Caco-2 (cell line): ENCODE results near the gene MAGI1. TPM values are rescaled to one million over a fixed set of nuclear protein-coding genes. Genes with fewer than 3 reads are reported as not detected.

Source experiments
- BruUV-seq: library from RNA; stranded (reverse); fragments of 400-500 nt; replicated peaks from 2 replicates; lab custom pipeline; 2021; lab: Mats Ljungman, UMichigan
- CTCF ChIA-PET: fragments of 300-600 bp; sonication (Branson Sonifier 250); formaldehyde crosslinking; loops from one replicate; lab custom pipeline; 2022; ENCODE audit warnings: antibody characterized with exemption; lab: Charles Lee
- POLR2A ChIA-PET: fragments of 300-600 bp; sonication (Branson Sonifier 250); formaldehyde crosslinking; loops from one replicate; lab custom pipeline; 2022; ENCODE audit warnings: antibody characterized with exemption; lab: Charles Lee
- DNase-seq, 2 experiments: peaks; one replicate each; pipeline versions ENCODE4 v3.0.0 to v3.0.0-alpha.2; 2020 to 2022
- H3K27me3 ChIP-seq: replicated peaks from 2 replicates; pipeline ENCODE4 v1.6.0; 2011; ENCODE audit warnings: low read length; ENCODE audit not compliant: control insufficient read depth, insufficient read depth
- H3K36me3 ChIP-seq: 2 replicates; pipeline ENCODE4 v1.5.1; 2011; ENCODE audit warnings: low read length; ENCODE audit not compliant: control insufficient read depth, insufficient read depth
- H3K4me1 ChIP-seq: fragments of 250-450 bp; sonication (Bioruptor Pico); 2 replicates; pipeline ENCODE4 v1.5.1; 2020; ENCODE audit warnings: mild to moderate bottlenecking
- H3K4me3 ChIP-seq: 2 replicates; pipeline ENCODE4 v1.5.1; 2011; ENCODE audit warnings: low read depth, mild to moderate bottlenecking, control low read depth, low read length
- H3K9me3 ChIP-seq: fragments of 250-450 bp; sonication (Bioruptor Pico); 2 replicates; pipeline ENCODE4 v1.5.1; 2020; ENCODE audit warnings: mild to moderate bottlenecking, moderate library complexity
- H3K27ac Mint-ChIP-seq: one replicate; pipeline ENCODE4 v1.8.0; 2022; ENCODE audit warnings: mixed read lengths; ENCODE audit not compliant: unreplicated experiment
- H3K27me3 Mint-ChIP-seq: one replicate; pipeline ENCODE4 v1.8.0; 2022; ENCODE audit warnings: mixed read lengths; ENCODE audit not compliant: insufficient read depth, unreplicated experiment
- H3K36me3 Mint-ChIP-seq: one replicate; pipeline ENCODE4 v1.8.0; 2022; ENCODE audit warnings: mild to moderate bottlenecking, mixed read lengths; ENCODE audit not compliant: insufficient read depth, unreplicated experiment
- H3K4me1 Mint-ChIP-seq: one replicate; pipeline ENCODE4 v1.8.0; 2022; ENCODE audit warnings: low read depth, mixed read lengths; ENCODE audit not compliant: unreplicated experiment
- H3K4me3 Mint-ChIP-seq: one replicate; pipeline ENCODE4 v1.8.0; 2022; ENCODE audit warnings: mild to moderate bottlenecking, moderate library complexity, mixed read lengths; ENCODE audit not compliant: unreplicated experiment
- H3K9me3 Mint-ChIP-seq: one replicate; pipeline ENCODE4 v1.8.0; 2022; ENCODE audit warnings: mixed read lengths; ENCODE audit not compliant: unreplicated experiment
- CTCF ChIP-seq, 2 experiments: fragments of 200-600 bp in 1 of 2; IDR thresholded peaks; 1 replicate in 1 of 2; 2 replicates in 1 of 2; pipeline versions ENCODE4 v1.5.1 to v1.8.0; 2011 to 2022; ENCODE audit warnings: antibody characterized with exemption in 1 of 2, control low read depth in 1 of 2, inconsistent platforms in 1 of 2, low read depth in 1 of 2, low read length in 1 of 2, mild to moderate bottlenecking in 1 of 2, moderate library complexity in 1 of 2; ENCODE audit not compliant: insufficient read depth in 1 of 2, severe bottlenecking in 1 of 2, unreplicated experiment in 1 of 2
- intact Hi-C: fragments of 100-400 bp; cut with micrococcal nuclease; formaldehyde crosslinking; loops from one replicate; pipeline ENCODE4 v1.10.0; 2022; ENCODE audit not compliant: unreplicated experiment
- total RNA-seq: library from RNA; stranded (reverse); gene quantifications from 2 replicates; pipeline ENCODE4 v1.2.3, GENCODE V29; 2022

MAGI1 gene
- total RNA-seq, 1 experiment from 2014 or later = 64.9 TPM

- Mint-ChIP-seq H3K4me1 (peaks cover 53% of the 10 kb centered on the region), H3K9me3 (no peaks in the 10 kb centered on the region), H3K27ac (peak overlapping the region; percentile 79), H3K36me3 (peaks cover 21% of the 10 kb centered on the region), H3K4me3 (no peak overlapping the region), H3K27me3 (no peaks in the 10 kb centered on the region)
- Histone ChIP-seq H3K36me3 (no peaks in the 10 kb centered on the region), H3K27me3 (no peaks in the 10 kb centered on the region), H3K4me1 (peaks cover 66% of the 10 kb centered on the region), H3K4me3 (no peak overlapping the region), H3K9me3 (no peaks in the 10 kb centered on the region)
- TF ChIP-seq CTCF (IDR thresholded peaks at IDR 0.05; ENCODE audit: insufficient read depth in 1 of 2, low read depth in 1 of 2, low read length in 1 of 2, severe bottlenecking in 1 of 2, unreplicated experiment in 1 of 2) = no peak
- intact Hi-C loops = no loop called here
- no peak for DNase-seq
- ChIA-PET CTCF (interaction anchor here (0.9 kb wide), 1 partner anchor 11 kb away, joined by 6 read pairs; no protein-coding TSS in a partner anchor), POLR2A (no interaction called here)
- no TSS peak for BruUV-seq
Observed at GRCh38 chr3:65963787-65964677, 74.7 kb downstream of the MAGI1 start.

- Mint-ChIP-seq H3K4me3 (peak overlapping the region; percentile 38), H3K27ac (peak overlapping the region; percentile 91), H3K9me3 (no peaks in the 10 kb centered on the region), H3K4me1 (peaks cover 57% of the 10 kb centered on the region), H3K36me3 (peaks cover 31% of the 10 kb centered on the region), H3K27me3 (no peaks in the 10 kb centered on the region)
- Histone ChIP-seq H3K4me3 (no peak overlapping the region), H3K4me1 (peaks cover 74% of the 10 kb centered on the region), H3K36me3 (peaks cover 1% of the 10 kb centered on the region; the same call in 1 of the 2 replicates), H3K27me3 (no peaks in the 10 kb centered on the region), H3K9me3 (no peaks in the 10 kb centered on the region)
- TF ChIP-seq CTCF (IDR thresholded peaks at IDR 0.05; ENCODE audit: insufficient read depth in 1 of 2, low read depth in 1 of 2, low read length in 1 of 2, severe bottlenecking in 1 of 2, unreplicated experiment in 1 of 2) = no peak
- BruUV-seq = no TSS peak
- peak in 1 of 2 experiments; percentile 44 for DNase-seq
- intact Hi-C loops = no loop called here
- ChIA-PET CTCF (interaction anchor here (0.7 to 1.7 kb wide), 3 partner anchors 9 to 75 kb away, joined by 3 to 21 read pairs (median 3); no protein-coding TSS in a partner anchor), POLR2A (interaction anchor here (0.6 to 1.3 kb wide), 5 partner anchors 8 to 112 kb away, joined by 3 to 12 read pairs (median 3); no protein-coding TSS in a partner anchor)
Observed at GRCh38 chr3:65961733-65962132, 77.0 kb downstream of the MAGI1 start.

- Mint-ChIP-seq H3K27ac (peak overlapping the region; percentile 91), H3K27me3 (no peaks in the 10 kb centered on the region), H3K4me1 (peaks cover 63% of the 10 kb centered on the region), H3K36me3 (peaks cover 36% of the 10 kb centered on the region), H3K4me3 (no peak overlapping the region), H3K9me3 (no peaks in the 10 kb centered on the region)
- Histone ChIP-seq H3K4me1 (peaks cover 79% of the 10 kb centered on the region), H3K9me3 (no peaks in the 10 kb centered on the region), H3K27me3 (no peaks in the 10 kb centered on the region), H3K36me3 (peaks cover 1% of the 10 kb centered on the region; the same call in 1 of the 2 replicates), H3K4me3 (no peak overlapping the region)
- no peak for TF ChIP-seq CTCF (IDR thresholded peaks at IDR 0.05; ENCODE audit: insufficient read depth in 1 of 2, low read depth in 1 of 2, low read length in 1 of 2, severe bottlenecking in 1 of 2, unreplicated experiment in 1 of 2)
- intact Hi-C loops = no loop called here
- no peak for DNase-seq
- ChIA-PET POLR2A (interaction anchor here (0.6 to 1.3 kb wide), 3 partner anchors 8 to 88 kb away, joined by 3 to 12 read pairs (median 6); no protein-coding TSS in a partner anchor), CTCF (interaction anchor here (1.1 to 1.7 kb wide), 2 partner anchors 8 to 76 kb away, joined by 3 to 21 read pairs; no protein-coding TSS in a partner anchor)
- BruUV-seq = no TSS peak
Observed at GRCh38 chr3:65961128-65961527, 77.6 kb downstream of the MAGI1 start.
